GM12878 (cell line): ENCODE results near the gene SLC4A9. TPM values are rescaled to one million over a fixed set of nuclear protein-coding genes. Genes with fewer than 3 reads are reported as not detected.
A peak's percentile ranks its signal among the peaks of the same experiment; 100 is the strongest.

Experiments
- CEBPB ChIP-seq, 2 experiments: fragments of 150-350 bp in 1 of 2; IDR thresholded peaks; 2 replicates each; pipeline ENCODE4 v1.6.1; 2012 to 2014; ENCODE audit warnings: low read depth in 2 of 2, low read length in 2 of 2, borderline replicate concordance in 1 of 2, inconsistent platforms in 1 of 2
- CHD1 ChIP-seq: IDR thresholded peaks from 2 replicates; pipeline ENCODE4 v1.6.1; 2012; ENCODE audit warnings: low read depth, low read length, improper control_type of control experiment
- KAT2A ChIP-seq: conservative IDR thresholded peaks from 2 replicates; pipeline ENCODE4 v1.6.1; 2011; ENCODE audit warnings: low read depth, low read length; ENCODE audit not compliant: control insufficient read depth
- NR2F1 ChIP-seq: fragments of 450-650 bp; conservative IDR thresholded peaks from 2 replicates; pipeline ENCODE4 v1.6.1; 2017; ENCODE audit warnings: mild to moderate bottlenecking
- TCF3 ChIP-seq: IDR thresholded peaks from 2 replicates; pipeline ENCODE4 v1.6.1; 2012; ENCODE audit warnings: low read depth, mild to moderate bottlenecking, low read length, borderline replicate concordance; ENCODE audit not compliant: insufficient read depth
- polyA plus RNA-seq, 11 experiments: library from polyadenylated mRNA; depleted of rRNA in 4 of 11; unstranded in 6 of 11; stranded (reverse) in 5 of 11; fragments of >200 nt; fragmentation: Nextera tagmentation in 4 of 11; fragmentation: Illumina TruSeq in 1 of 11; extraction: Ambion mirVana in 4 of 11; extraction: Trizol in 1 of 11; gene quantifications; 1 replicate in 1 of 11; 2 replicates in 10 of 11; pipeline versions ENCODE4 v1.2.1 to v1.2.3, GENCODE V29; 2011 to 2016; ENCODE audit warnings: inconsistent platforms in 2 of 11, missing spikeins in 2 of 11, low read depth in 1 of 11
- total RNA-seq, 4 experiments: library from RNA; depleted of rRNA in 3 of 4; stranded (reverse); fragments of >200 nt in 3 of 4; fragmentation: Illumina TruSeq in 1 of 4; extraction: Trizol in 1 of 4; gene quantifications; 2 replicates each; pipeline versions ENCODE4 v1.2.1 to v1.2.3, GENCODE V29; 2013 to 2021
- TF ChIP-seq, protein P1 (sequence below): fragments of 450-650 bp; IDR thresholded peaks from 2 replicates; pipeline ENCODE4 v1.6.1; 2017; ENCODE audit warnings: low read depth, mild to moderate bottlenecking, moderate library complexity
- TF ChIP-seq, protein P2 (sequence below): fragments of 450-650 bp; IDR thresholded peaks from 2 replicates; pipeline ENCODE4 v1.6.1; 2017; ENCODE audit warnings: mild to moderate bottlenecking, moderate library complexity

The SLC4A9 gene
- total and polyA plus RNA-seq, 10 of the 15 experiments (the other 5 are each of a cell fraction or from before 2014, with no cell fraction given): 0.03 to 0.05 (median 0.05) TPM; not detected in 7

- TF ChIP-seq CEBPB (IDR thresholded peaks at IDR 0.05; ENCODE audit: borderline replicate concordance in 1 of 2, low read depth in 2 of 2, low read length in 2 of 2) (0 out of 4 replicates have a peak, but pooled peaks of 1 of the 2 experiments have one; percentile 7), KAT2A (no peak), NR2F1 (peak; percentile 69), CHD1 (no peak), TCF3 (no peak)
- TF ChIP-seq, protein P1, sequence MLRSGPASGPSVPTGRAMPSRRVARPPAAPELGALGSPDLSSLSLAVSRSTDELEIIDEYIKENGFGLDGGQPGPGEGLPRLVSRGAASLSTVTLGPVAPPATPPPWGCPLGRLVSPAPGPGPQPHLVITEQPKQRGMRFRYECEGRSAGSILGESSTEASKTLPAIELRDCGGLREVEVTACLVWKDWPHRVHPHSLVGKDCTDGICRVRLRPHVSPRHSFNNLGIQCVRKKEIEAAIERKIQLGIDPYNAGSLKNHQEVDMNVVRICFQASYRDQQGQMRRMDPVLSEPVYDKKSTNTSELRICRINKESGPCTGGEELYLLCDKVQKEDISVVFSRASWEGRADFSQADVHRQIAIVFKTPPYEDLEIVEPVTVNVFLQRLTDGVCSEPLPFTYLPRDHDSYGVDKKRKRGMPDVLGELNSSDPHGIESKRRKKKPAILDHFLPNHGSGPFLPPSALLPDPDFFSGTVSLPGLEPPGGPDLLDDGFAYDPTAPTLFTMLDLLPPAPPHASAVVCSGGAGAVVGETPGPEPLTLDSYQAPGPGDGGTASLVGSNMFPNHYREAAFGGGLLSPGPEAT: peak; percentile 83; the same call in 1 of the 2 replicates
- TF ChIP-seq, protein P2, sequence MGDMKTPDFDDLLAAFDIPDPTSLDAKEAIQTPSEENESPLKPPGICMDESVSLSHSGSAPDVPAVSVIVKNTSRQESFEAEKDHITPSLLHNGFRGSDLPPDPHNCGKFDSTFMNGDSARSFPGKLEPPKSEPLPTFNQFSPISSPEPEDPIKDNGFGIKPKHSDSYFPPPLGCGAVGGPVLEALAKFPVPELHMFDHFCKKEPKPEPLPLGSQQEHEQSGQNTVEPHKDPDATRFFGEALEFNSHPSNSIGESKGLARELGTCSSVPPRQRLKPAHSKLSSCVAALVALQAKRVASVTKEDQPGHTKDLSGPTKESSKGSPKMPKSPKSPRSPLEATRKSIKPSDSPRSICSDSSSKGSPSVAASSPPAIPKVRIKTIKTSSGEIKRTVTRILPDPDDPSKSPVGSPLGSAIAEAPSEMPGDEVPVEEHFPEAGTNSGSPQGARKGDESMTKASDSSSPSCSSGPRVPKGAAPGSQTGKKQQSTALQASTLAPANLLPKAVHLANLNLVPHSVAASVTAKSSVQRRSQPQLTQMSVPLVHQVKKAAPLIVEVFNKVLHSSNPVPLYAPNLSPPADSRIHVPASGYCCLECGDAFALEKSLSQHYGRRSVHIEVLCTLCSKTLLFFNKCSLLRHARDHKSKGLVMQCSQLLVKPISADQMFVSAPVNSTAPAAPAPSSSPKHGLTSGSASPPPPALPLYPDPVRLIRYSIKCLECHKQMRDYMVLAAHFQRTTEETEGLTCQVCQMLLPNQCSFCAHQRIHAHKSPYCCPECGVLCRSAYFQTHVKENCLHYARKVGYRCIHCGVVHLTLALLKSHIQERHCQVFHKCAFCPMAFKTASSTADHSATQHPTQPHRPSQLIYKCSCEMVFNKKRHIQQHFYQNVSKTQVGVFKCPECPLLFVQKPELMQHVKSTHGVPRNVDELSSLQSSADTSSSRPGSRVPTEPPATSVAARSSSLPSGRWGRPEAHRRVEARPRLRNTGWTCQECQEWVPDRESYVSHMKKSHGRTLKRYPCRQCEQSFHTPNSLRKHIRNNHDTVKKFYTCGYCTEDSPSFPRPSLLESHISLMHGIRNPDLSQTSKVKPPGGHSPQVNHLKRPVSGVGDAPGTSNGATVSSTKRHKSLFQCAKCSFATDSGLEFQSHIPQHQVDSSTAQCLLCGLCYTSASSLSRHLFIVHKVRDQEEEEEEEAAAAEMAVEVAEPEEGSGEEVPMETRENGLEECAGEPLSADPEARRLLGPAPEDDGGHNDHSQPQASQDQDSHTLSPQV: no peak
Measured at GRCh38 chr5:140328036-140328764, 31.8 kb upstream of the SLC4A9 start (continued).
